Measurements from ENCODE around the gene ERGIC3. TPM values are rescaled to one million over a fixed set of nuclear protein-coding genes. Genes with fewer than 3 reads are reported as not detected.

ERGIC3 gene
- total and polyA plus RNA-seq, 2 of the 13 experiments (the other 11 are each of a cell fraction or from before 2014, with no cell fraction given): 407 to 670 TPM

DNA sequence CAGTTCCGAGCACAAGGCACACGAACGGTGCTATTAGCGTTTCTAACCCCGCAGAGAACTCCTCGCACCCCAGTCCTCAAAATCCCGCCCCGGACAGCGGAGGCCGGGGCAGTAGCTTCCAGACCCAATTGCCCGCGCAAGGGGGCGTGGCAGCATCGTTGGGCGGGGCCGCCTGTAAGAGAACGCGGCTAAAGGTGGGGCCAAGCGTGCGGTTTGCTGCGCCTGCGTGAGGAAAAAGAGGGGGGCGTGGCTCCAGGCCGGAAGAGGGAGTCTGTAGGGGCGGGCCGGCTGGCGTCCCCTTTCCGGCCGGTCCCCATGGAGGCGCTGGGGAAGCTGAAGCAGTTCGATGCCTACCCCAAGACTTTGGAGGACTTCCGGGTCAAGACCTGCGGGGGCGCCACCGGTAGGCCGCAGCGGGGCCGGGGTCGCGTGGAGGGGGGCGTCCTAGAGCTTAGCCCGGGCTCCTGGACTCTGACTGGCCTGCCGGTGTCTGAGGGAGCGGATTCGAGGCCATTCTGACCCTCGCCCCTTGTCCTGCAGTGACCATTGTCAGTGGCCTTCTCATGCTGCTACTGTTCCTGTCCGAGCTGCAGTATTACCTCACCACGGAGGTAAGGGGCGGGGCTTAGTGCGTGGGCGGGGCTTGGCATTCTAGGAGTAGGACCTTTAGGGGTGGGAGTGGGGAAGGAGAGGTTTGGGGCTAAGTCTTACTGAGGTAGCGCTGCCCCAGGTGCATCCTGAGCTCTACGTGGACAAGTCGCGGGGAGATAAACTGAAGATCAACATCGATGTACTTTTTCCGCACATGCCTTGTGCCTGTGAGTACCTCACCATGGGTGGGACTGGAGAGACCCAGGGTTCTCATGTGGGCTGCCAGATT lies at the start of gene ERGIC3 (continued):
- TF ChIP-seq NR2F1 (CRISPR knock-in tag; IDR thresholded peaks at IDR 0.05) (peak in 1 of 2 experiments; percentile 60; a peak in 1 of 4 replicates), ZNF441 (CRISPR knock-in tag; IDR thresholded peaks at IDR 0.05; ENCODE audit: borderline replicate concordance) (peak; percentile 95), ZFP90 (CRISPR knock-in tag; IDR thresholded peaks at IDR 0.05; ENCODE audit: borderline replicate concordance) (peak; percentile 96), MLLT10 (CRISPR knock-in tag; IDR thresholded peaks at IDR 0.05) (no peak), KLF6 (CRISPR knock-in tag; IDR thresholded peaks at IDR 0.05) (no peak; the same call in 1 of the 2 replicates), ZFAT (CRISPR knock-in tag; conservative IDR thresholded peaks at IDR 0.05) (no peak), HOXA3 (CRISPR knock-in tag; IDR thresholded peaks at IDR 0.05) (peak; percentile 68), BCL6 (CRISPR knock-in tag; IDR thresholded peaks at IDR 0.05) (0 out of 2 replicates have a peak, but pooled peaks have one; percentile 23), NFATC3 (CRISPR knock-in tag; IDR thresholded peaks at IDR 0.05) (no peak), ZNF460 (CRISPR knock-in tag; IDR thresholded peaks at IDR 0.05; ENCODE audit: borderline replicate concordance) (no peak; the same call in 1 of the 2 replicates), NPAS2 (CRISPR knock-in tag; IDR thresholded peaks at IDR 0.05; ENCODE audit: borderline replicate concordance) (no peak), ZNF234 (CRISPR knock-in tag; conservative IDR thresholded peaks at IDR 0.05) (no peak), MXD4 (CRISPR knock-in tag; IDR thresholded peaks at IDR 0.05) (peak; percentile 84), ZNF709 (CRISPR knock-in tag; IDR thresholded peaks at IDR 0.05) (peak; percentile 93; the same call in 1 of the 2 replicates), HNRNPH1 (optimal IDR thresholded peaks at IDR 0.05; ENCODE audit: low read depth, low read length) (no peak), ZNF792 (CRISPR knock-in tag; IDR thresholded peaks at IDR 0.05) (no peak), SATB2 (CRISPR knock-in tag; IDR thresholded peaks at IDR 0.05) (no peak; the same call in 1 of the 2 replicates), CEBPB (IDR thresholded peaks at IDR 0.05; ENCODE audit: borderline replicate concordance, low read depth, low read length) (peak; percentile 55; the same call in 1 of the 2 replicates), THAP11 (CRISPR knock-in tag; IDR thresholded peaks at IDR 0.05) (peak; percentile 92), MBD4 (IDR thresholded peaks at IDR 0.05; ENCODE audit: borderline replicate concordance, low read length) (no peak), IRX3 (CRISPR knock-in tag; IDR thresholded peaks at IDR 0.05; ENCODE audit: borderline replicate concordance, low read depth) (no peak), ELF4 (CRISPR knock-in tag; IDR thresholded peaks at IDR 0.05; ENCODE audit: borderline replicate concordance) (peak; percentile 95)
- TF ChIP-seq, protein P1, sequence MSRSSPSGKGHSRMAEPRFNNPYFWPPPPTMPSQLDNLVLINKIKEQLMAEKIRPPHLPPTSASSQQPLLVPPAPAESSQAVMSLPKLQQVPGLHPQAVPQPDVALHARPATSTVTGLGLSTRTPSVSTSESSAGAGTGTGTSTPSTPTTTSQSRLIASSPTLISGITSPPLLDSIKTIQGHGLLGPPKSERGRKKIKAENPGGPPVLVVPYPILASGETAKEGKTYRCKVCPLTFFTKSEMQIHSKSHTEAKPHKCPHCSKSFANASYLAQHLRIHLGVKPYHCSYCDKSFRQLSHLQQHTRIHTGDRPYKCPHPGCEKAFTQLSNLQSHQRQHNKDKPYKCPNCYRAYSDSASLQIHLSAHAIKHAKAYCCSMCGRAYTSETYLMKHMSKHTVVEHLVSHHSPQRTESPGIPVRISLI (CRISPR knock-in tag; IDR thresholded peaks at IDR 0.05; ENCODE audit: borderline replicate concordance): no peak; the same call in 1 of the 2 replicates
- TF ChIP-seq, protein P2, sequence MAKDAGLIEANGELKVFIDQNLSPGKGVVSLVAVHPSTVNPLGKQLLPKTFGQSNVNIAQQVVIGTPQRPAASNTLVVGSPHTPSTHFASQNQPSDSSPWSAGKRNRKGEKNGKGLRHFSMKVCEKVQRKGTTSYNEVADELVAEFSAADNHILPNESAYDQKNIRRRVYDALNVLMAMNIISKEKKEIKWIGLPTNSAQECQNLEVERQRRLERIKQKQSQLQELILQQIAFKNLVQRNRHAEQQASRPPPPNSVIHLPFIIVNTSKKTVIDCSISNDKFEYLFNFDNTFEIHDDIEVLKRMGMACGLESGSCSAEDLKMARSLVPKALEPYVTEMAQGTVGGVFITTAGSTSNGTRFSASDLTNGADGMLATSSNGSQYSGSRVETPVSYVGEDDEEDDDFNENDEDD (CRISPR knock-in tag; IDR thresholded peaks at IDR 0.05; ENCODE audit: borderline replicate concordance): peak; percentile 98
- TF ChIP-seq, protein P3, sequence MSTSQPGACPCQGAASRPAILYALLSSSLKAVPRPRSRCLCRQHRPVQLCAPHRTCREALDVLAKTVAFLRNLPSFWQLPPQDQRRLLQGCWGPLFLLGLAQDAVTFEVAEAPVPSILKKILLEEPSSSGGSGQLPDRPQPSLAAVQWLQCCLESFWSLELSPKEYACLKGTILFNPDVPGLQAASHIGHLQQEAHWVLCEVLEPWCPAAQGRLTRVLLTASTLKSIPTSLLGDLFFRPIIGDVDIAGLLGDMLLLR (CRISPR knock-in tag; IDR thresholded peaks at IDR 0.05): no peak; the same call in 1 of the 2 replicates
- TF ChIP-seq, protein P4, sequence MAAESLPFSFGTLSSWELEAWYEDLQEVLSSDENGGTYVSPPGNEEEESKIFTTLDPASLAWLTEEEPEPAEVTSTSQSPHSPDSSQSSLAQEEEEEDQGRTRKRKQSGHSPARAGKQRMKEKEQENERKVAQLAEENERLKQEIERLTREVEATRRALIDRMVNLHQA (CRISPR knock-in tag; IDR thresholded peaks at IDR 0.05): no peak
